ENCODE results near the gene TNFSF12.

- TF ChIP-seq EZH2 (IDR thresholded peaks at IDR 0.05) = no peak
- TF ChIP-seq FOXP2 (optimal IDR thresholded peaks at IDR 0.05; ENCODE audit: control extremely low read depth, extremely low read length, insufficient read depth) = no peak
These were observed at the start of gene TNFSF12 for GRCh38 chr17:7548585-7549400.
